ENCODE results near the gene HDAC4.

Gene HDAC4

GRCh38 chr2:239140346-239141020 lies 260.3 kb downstream of the HDAC4 start:
- DNase-seq (ENCODE audit: low read depth) = no peak

- DNase-seq (ENCODE audit: low read depth) = no peak
Measured at GRCh38 chr2:239139566-239139965, 261.3 kb downstream of the HDAC4 start.

DNA sequence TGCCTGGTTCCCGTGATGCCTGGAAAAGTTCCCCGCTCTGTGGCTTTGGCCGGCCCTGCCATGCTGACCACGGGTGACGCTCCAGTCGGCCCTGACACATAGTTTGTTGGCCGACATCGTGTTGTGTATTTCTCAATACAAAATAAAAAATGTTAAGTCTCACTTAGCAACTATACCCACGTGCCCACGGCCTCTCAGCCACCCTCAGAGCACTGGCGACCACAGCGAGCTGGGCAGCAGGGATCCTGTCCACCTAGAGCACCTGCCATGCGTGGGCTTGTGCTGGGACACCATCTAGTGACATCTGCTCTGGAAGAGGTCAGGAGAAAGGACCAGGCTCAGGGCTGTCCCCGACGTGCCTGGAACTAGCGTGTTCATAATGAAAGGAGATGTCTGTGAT lies 261.7 kb downstream of the HDAC4 start:
- no peak for DNase-seq (ENCODE audit: low read depth)

GRCh38 chr2:239138610-239139009 lies 262.2 kb downstream of the HDAC4 start:
- DNase-seq (ENCODE audit: low read depth) = no peak

GRCh38 chr2:239137898-239138283 lies 262.9 kb downstream of the HDAC4 start:
- no peak for DNase-seq (ENCODE audit: low read depth)

DNA sequence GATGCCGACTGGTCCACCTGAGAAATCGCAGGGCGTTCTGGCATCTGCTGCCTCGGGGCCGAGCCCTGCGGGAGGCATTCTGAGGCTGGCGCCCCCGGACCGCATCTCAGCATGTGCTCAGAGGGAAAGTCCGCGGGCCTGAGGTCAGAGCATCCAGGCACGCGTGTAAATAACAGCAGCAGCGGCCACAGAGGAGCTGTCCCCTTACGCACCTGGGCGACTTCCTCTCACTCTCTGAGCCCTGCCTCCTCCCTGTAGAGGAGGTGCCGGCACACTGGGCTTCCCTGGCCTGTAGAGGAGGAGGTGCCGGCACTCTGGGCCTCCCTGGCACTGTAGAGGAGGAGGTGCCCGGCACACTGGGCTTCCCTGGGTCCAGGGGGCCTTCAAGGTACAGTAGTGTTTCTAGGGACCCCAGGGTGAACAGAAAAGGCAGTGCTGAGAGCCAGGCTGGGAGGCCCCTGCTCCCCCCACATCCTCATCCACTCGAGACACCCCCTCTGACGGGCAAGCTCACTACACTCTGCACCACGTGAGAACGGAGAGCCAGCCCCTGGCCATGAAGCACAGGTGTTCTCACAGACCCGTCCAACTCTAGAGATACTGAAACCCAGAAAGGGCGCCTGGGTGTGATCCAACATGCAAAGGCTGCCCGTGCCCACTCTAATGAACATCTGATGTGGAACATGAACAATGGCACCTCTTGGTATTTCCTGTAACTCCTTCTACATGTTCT lies 263.5 kb downstream of the HDAC4 start:
- DNase-seq (ENCODE audit: low read depth) = no peak

DNA sequence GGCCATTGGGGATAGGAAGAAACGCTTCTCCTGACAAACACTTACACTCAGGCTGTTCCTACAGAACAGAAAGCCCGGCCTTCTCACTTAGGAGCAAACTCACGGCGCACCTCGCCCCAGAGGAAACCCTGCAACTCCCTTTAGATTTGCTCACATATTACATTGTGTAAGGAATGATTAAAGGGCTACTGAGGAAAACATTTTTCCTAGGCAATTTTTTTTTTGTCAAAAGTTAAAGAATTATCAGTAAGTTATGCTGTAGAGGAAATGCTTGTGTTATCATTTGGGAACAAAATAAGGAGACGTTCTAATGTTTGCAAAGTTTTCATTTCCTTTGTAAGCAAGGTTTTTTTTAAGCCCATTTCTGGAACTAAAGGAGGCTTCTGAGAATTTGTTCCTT lies 264.1 kb downstream of the HDAC4 start:
- no peak for DNase-seq (ENCODE audit: low read depth)

- DNase-seq (ENCODE audit: low read depth) = no peak
Measured at GRCh38 chr2:239136203-239136602, 264.6 kb downstream of the HDAC4 start.

DNA sequence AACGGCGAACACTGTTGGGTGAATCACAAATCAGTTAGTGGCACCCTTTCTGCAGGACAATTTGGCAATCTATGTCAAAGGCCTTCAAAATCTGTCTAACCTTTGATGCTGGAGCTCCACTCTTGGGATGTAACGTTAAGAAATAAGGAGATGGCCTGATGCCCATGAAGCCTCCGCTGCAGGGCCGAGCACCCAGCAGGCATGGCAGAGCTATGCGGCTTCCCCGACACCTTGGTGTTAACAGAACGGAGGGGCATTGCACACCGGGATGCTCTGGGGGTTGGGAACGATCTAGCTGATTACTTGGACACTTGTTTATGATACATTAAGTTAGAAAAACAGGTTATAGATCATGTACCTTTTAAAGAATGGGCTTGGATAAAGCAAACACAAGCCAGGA lies 265.3 kb downstream of the HDAC4 start:
- DNase-seq (ENCODE audit: low read depth) = no peak

GRCh38 chr2:239133945-239134570 lies 266.8 kb downstream of the HDAC4 start:
- DNase-seq (ENCODE audit: low read depth) = no peak

DNA sequence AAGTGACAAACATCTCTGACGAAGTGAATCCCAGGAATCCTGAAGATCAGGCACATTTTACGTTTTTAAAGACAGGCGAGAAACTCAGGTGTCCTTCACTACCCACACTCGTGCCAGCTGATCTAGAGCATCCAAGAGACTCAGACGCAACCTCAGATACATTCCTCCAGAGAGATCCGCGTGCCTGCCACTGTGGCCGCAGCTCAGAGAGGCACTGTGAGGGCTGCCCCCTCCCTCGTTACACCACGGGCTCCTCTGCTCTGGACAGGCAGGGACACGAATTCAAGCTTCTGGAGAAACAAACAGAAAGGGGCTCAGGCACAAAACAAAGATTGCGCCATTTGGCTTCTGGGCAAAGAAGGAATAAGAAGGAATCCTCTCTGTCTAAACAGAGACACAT lies 268.0 kb downstream of the HDAC4 start:
- DNase-seq (ENCODE audit: low read depth) = no peak

DNA sequence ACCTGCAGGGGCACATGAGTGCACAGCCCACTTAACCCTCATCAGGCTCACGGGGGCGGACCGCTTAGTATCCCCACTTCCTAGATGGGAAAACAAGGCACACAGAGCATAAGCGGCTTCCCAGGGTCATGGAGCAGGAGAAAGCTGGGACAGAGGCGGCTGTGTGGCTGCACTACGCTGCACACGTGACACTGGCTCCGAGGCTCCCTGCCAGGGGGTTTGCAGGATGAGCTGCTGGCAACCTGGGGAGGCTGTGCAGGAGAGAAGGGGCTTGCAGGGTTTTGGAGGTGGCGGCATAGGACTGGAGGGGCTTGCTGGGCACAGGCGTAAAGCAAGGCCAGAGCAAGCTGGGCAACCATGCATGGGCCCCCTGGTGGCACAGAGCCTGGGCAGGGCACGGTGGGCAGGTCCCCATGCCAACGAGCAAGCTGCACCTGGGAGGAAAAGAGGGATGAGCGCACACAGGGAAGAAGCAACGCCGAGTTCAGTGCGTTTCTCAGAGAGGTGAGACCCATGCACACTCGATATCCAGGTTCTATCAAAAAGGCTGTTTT lies 268.6 kb downstream of the HDAC4 start:
- no peak for DNase-seq (ENCODE audit: low read depth)

- DNase-seq (ENCODE audit: low read depth) = no peak
Measured at GRCh38 chr2:239131521-239131920, 269.3 kb downstream of the HDAC4 start.

DNA sequence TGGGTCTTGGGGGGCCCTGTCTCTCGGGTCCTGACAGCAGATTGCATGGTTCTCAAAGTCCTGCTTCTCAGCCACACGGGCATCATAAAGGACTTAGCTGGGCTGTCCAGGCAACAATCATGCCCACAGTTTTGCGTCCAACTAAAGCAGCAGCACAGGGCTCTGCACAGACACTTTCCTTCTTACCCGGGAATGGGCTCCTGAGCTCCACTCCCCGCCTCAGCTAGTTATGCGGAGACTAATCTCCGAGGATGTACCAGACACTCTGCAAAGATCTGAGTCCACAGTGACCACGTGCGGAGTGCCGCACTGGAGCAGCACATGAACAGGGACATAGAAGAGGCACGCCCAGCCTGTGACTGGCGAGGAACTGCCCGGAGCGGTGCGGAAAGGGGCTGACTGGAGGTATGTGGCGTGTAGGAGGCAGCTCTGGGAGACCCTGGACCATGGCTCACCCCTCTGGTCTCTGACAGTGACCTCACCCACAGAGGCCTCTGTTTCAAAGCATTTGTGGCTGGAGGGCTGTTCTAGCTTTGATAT lies 270.0 kb downstream of the HDAC4 start:
- DNase-seq (ENCODE audit: low read depth) = no peak

DNA sequence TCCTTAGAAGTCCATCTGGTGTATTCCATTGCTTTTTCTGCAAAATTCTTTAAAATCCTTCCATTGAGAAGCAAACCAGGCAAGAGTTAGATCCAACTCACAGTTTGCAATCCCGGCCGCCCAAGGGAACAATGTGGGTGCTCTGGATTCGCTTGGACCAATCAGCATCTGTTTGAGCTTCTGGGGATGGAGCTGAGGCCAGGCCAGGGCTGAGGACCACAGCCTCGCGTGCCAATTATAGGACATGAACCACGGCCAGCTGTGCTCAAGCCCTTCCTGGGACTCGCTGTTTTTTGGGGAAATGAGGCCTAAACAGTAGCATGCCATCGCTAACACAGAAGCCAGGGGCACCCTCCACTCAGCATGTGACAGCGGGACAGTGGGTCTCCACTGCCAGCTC lies 270.8 kb downstream of the HDAC4 start:
- no peak for DNase-seq (ENCODE audit: low read depth)

DNA sequence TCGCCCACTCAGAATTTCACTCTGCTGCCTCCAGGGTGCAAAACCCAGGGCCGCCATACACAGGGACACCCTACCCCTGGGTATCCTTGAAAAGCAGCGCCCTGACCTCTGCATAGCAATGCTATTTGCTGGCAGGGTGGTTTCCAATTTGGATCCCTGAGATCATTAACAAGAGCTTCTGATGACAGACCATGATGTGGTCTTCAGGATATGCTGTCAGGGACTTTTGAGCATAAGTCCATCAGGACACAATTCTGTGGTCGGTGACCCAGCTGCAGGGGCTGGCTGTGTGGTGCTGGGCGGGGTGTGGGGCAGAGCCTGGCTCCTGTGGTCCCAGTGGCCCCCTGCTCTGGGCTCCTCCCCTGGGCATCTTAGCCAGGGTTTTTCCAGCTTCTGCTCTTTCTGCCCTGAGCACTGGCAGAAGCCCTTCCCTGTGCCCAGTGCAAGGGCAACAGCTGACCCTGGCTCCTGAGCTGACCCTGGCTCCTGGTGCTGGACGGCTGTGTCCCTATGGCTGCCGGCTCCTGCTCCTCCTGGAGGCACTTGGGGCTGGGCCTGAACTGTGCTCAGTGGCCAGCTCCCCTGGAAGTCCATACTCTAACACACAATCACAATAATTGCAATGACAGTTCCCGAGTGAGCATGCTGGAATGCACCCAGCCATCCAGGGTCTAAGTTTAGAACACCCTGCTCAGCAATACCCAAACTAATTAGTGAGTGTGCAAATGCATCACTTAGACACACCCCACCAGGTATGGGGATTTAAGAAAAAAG lies 271.5 kb downstream of the HDAC4 start:
- no peak for DNase-seq (ENCODE audit: low read depth)

GRCh38 chr2:239128706-239129105 lies 272.1 kb downstream of the HDAC4 start:
- no peak for DNase-seq (ENCODE audit: low read depth)

DNA sequence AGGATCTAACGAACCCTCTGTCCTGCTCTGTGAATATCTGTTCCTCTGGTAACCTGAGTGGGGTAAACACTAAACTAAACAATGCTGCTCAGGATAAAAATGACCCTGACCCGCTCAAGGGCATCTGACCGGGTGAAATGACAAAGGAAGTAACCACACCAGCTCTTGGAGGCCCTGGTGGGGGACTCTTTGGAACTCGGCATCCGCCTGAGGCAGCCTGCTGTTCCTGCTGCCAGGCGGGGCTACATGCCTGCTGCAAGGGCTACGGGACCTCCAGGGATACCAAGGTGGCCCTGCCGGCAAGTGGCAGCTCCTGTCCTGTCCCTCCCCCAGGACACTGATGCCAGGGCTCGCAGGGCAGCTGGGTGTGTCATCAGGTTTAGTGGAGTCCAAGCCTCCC lies 273.3 kb downstream of the HDAC4 start:
- DNase-seq (ENCODE audit: low read depth) = no peak

GRCh38 chr2:239125726-239126675 lies 274.8 kb downstream of the HDAC4 start:
- no peak for DNase-seq (ENCODE audit: low read depth)

DNA sequence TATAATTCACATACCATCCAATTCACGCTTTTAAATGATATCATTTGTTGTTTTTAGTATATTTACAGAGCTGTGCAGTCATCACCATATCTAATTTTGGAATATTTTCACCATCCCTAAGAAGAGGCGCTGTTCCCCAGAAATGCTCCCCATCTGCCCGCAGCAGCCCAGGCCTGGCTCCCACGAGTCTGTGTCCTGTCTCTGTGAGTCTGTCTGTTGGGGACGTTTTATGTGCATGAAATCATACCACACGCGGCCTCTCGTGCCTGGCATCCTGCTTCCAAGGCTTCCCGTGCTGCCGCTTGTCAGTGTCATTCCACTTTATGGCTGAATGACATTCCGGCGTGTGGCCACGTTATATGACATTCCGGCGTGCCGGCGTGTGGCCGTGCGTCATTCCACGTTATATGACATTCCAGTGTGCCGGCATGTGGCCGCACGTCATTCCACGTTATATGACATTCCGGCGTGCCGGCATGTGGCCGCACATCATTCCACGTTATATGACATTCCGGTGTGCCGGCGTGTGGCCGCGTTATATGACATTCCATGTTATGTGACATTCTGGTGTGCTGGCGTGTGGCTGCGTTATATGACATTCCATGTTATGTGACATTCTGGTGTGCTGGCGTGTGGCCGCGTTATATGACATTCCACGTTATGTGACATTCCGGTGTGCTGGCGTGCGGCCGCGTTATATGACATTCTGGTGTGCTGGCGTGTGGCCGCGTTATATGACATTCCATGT lies 276.5 kb downstream of the HDAC4 start:
- no peak for DNase-seq (ENCODE audit: low read depth)

All from activated T-helper 1 cell treated with Interleukin-2 at 50 U/mL for 16 hours (primary cell).